SK-N-MC (cell line): Measurements from ENCODE around the gene NHSL1.

Experiments
- EZH2 ChIP-seq: fragments of 200-600 bp; sonication (generic); IDR thresholded peaks from one replicate; pipeline ENCODE4 v1.6.1; 2017; ENCODE audit warnings: antibody characterized with exemption
- FOXP2 ChIP-seq: optimal IDR thresholded peaks from 2 replicates; pipeline ENCODE3; 2011; ENCODE audit warnings: mild to moderate bottlenecking, moderate library complexity; ENCODE audit not compliant: insufficient read depth; ENCODE audit errors: extremely low read length, control extremely low read depth
- POLR2AphosphoS5 ChIP-seq: IDR thresholded peaks from 2 replicates; pipeline ENCODE4 v1.6.1; 2012; ENCODE audit warnings: mild to moderate bottlenecking, low read depth, low read length, borderline replicate concordance

- no peak for TF ChIP-seq EZH2
- no peak for TF ChIP-seq POLR2AphosphoS5
- TF ChIP-seq FOXP2, result no peak
Measured at GRCh38 chr6:138480279-138480949, 18.9 kb downstream of the NHSL1 start.
